ENCODE measurements around the gene LAMA2. TPM values are rescaled to one million over a fixed set of nuclear protein-coding genes. Genes with fewer than 3 reads are reported as not detected.

Gene LAMA2
- total and polyA plus RNA-seq, 2 of the 13 experiments (the other 11 are each of a cell fraction or from before 2014, with no cell fraction given), result 0.11 to 0.28 TPM

DNA sequence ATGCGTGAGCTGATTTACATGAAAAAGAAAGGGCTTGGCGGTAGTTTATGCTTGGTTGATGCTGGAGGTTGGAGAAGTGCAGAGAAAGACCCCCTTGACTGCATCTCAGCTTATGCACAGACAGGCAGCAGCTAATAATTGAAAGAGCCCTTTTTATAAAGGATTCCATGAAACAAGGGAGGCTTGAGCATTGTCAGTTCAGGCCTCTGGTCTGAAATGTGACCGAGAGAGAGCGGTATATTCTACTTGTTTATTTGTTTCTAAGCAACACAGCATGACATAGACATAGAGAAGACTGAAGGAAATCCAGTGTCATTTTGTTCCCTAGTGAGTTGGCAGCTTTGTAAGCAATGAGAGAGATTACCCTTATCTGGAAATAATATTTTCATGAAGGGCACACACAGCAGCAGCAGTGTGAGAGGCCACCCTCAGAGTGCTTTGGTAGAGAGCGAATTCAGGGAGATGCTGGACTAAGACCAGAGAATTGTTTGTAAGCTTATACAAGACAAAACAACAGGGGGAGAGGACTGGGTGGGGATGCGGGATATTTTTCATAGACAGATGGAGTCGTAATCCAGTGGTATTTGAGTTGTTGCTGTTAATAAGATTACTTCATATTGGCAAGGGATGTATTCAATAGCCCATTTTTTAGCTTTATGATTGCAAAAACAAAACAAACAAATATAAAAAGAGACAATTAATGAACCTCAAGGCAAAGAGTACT is 34.6 kb upstream of the LAMA2 start:
- no peak for DNase-seq (ENCODE audit: low spot score)
- FAIRE-seq, result no peak
- 17% methylated on average over 7 of the region's 7 CpGs for WGBS (ENCODE audit: low lambda C conversion rate)
- H3K9ac ChIP-seq (ENCODE audit: insufficient read depth, low read depth, low read length), result no peak overlapping the region
- intact Hi-C loops (cut with micrococcal nuclease; ENCODE audit: unreplicated experiment) (no loop called here), in situ Hi-C loops (cut with HindIII; ENCODE audit: extremely low pct_ligation_motif_present, low pct_unique_long_range_greater_than_20kb) (no loop called here)
- no peaks in the 10 kb centered on the region for H3K27me3 ChIP-seq (ENCODE audit: control insufficient read depth in 1 of 2, insufficient read depth in 2 of 2, low read length in 2 of 2)
- no peak overlapping the region for H2AFZ ChIP-seq (ENCODE audit: low read length)
- no peak overlapping the region for H3K27ac ChIP-seq (ENCODE audit: extremely low read length, insufficient read depth, low read length)
- H3K4me1 ChIP-seq (ENCODE audit: insufficient read depth, low read length), result no peaks in the 10 kb centered on the region
- no peak overlapping the region for H3K4me2 ChIP-seq (ENCODE audit: low read depth, low read length)
- H3K9me3 ChIP-seq (ENCODE audit: low read length), result no peaks in the 10 kb centered on the region
- no TSS peak for BruUV-seq (replicated peaks)
- no peaks in the 10 kb centered on the region for H3K36me3 ChIP-seq (replicated peaks in 1 of 2; ENCODE audit: control insufficient read depth in 1 of 2, insufficient read depth in 2 of 2, low read length in 2 of 2)
- ChIA-PET POLR2A (no interaction called here), CTCF (ENCODE audit: low intra/inter-chr PET ratio, low total read pairs) (no interaction called here)
- no peak for ATAC-seq
- no peaks in the 10 kb centered on the region for H4K20me1 ChIP-seq (ENCODE audit: insufficient read depth, low read length)
- H3K4me3 ChIP-seq (replicated peaks in 1 of 3; ENCODE audit: insufficient read depth in 1 of 3, low read depth in 2 of 3, low read length in 3 of 3), result no peak overlapping the region
- H3K79me2 ChIP-seq (ENCODE audit: insufficient read depth, low read length), result no peaks in the 10 kb centered on the region
- TF ChIP-seq TSC22D2 (CRISPR knock-in tag; IDR thresholded peaks at IDR 0.05; ENCODE audit: borderline replicate concordance) (no peak), NR2F1 (CRISPR knock-in tag; IDR thresholded peaks at IDR 0.05) (no peak), DPF2 (CRISPR knock-in tag; IDR thresholded peaks at IDR 0.05; ENCODE audit: borderline replicate concordance, low read depth) (no peak), ZSCAN30 (CRISPR knock-in tag; IDR thresholded peaks at IDR 0.05) (no peak), RELA (CRISPR knock-in tag; IDR thresholded peaks at IDR 0.05) (no peak), ZNF720 (CRISPR knock-in tag; IDR thresholded peaks at IDR 0.05) (no peak), ZFP36 (IDR thresholded peaks at IDR 0.05; ENCODE audit: borderline replicate concordance, low read depth, low read length, partially characterized antibody) (no peak), NRL (CRISPR knock-in tag; IDR thresholded peaks at IDR 0.05; ENCODE audit: borderline replicate concordance) (no peak), FOXO1 (CRISPR knock-in tag; IDR thresholded peaks at IDR 0.05) (no peak), ZNF496 (CRISPR knock-in tag; IDR thresholded peaks at IDR 0.05; ENCODE audit: insufficient replicate concordance) (no peak), MEIS1 (CRISPR knock-in tag; IDR thresholded peaks at IDR 0.05; ENCODE audit: borderline replicate concordance) (no peak), ZNF207 (IDR thresholded peaks at IDR 0.05; ENCODE audit: borderline replicate concordance) (no peak), HCFC1 (IDR thresholded peaks at IDR 0.05; ENCODE audit: low read depth, low read length) (no peak), ZNF468 (CRISPR knock-in tag; IDR thresholded peaks at IDR 0.05) (no peak)
- TF ChIP-seq, protein P1, sequence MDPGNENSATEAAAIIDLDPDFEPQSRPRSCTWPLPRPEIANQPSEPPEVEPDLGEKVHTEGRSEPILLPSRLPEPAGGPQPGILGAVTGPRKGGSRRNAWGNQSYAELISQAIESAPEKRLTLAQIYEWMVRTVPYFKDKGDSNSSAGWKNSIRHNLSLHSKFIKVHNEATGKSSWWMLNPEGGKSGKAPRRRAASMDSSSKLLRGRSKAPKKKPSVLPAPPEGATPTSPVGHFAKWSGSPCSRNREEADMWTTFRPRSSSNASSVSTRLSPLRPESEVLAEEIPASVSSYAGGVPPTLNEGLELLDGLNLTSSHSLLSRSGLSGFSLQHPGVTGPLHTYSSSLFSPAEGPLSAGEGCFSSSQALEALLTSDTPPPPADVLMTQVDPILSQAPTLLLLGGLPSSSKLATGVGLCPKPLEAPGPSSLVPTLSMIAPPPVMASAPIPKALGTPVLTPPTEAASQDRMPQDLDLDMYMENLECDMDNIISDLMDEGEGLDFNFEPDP (CRISPR knock-in tag; conservative IDR thresholded peaks at IDR 0.05), result no peak
- TF ChIP-seq, protein P2, sequence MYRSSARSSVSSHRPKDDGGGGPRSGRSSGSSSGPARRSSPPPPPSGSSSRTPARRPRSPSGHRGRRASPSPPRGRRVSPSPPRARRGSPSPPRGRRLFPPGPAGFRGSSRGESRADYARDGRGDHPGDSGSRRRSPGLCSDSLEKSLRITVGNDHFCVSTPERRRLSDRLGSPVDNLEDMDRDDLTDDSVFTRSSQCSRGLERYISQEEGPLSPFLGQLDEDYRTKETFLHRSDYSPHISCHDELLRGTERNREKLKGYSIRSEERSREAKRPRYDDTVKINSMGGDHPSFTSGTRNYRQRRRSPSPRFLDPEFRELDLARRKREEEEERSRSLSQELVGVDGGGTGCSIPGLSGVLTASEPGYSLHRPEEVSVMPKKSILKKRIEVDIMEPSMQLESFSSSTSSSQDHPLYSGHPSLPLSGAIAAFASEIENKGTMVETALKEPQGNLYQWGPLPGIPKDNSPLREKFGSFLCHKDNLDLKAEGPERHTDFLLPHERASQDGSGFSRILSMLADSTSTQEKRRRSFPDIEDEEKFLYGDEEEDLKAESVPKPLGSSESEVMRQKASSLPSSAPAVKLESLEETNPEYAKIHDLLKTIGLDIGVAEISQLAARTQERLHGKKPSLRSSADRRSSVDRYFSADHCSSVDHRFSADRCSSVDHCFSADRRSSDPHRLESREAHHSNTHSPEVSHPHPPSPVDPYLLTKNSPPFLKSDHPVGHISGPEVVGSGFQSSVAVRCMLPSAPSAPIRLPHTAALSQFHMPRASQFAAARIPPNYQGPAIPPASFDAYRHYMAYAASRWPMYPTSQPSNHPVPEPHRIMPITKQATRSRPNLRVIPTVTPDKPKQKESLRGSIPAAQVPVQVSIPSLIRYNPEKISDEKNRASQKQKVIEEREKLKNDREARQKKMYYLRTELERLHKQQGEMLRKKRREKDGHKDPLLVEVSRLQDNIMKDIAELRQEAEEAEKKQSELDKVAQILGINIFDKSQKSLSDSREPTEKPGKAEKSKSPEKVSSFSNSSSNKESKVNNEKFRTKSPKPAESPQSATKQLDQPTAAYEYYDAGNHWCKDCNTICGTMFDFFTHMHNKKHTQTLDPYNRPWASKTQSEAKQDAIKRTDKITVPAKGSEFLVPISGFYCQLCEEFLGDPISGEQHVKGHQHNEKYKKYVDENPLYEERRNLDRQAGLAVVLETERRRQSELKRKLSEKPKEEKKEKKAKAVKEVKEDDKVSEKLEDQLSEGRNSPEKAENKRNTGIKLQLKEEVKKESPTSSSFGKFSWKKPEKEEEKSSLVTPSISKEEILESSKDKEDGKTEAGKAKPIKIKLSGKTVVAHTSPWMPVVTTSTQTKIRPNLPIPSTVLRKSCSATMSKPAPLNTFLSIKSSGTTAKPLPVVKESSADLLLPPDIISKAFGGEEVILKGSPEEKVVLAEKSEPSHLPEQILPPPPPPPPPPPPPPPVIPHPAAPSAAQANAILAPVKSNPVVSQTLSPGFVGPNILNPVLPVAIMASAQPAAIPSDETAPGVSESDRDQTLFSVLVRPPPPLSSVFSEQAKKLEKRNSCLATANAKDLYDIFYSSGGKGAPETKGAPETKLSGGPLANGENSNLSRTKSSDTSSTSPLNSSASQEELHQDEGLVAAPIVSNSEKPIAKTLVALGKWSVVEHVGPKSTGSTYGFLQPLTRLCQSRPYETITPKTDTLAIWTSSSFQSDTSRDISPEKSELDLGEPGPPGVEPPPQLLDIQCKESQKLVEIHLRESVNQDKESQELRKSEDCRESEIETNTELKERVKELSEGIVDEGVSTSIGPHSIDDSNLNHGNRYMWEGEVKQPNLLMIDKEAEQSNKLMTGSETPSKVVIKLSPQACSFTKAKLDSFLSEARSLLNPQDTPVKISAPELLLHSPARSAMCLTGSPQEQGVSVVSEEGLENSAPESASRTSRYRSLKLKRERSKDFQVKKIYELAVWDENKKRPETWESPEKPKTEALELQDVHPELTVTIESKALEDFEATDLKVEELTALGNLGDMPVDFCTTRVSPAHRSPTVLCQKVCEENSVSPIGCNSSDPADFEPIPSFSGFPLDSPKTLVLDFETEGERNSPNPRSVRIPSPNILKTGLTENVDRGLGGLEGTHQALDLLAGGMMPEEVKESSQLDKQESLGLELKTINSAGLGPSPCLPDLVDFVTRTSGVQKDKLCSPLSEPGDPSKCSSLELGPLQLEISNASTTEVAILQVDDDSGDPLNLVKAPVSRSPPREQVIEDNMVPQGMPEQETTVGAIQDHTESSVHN (CRISPR knock-in tag; IDR thresholded peaks at IDR 0.05), result no peak

All from HepG2 (cell line).